Measurements from ENCODE around the gene LEO1.

Gene LEO1

GRCh38 chr15:51924156-51925068 is 47.2 kb downstream of the LEO1 start:
- DNase-seq, result no peak

GRCh38 chr15:51917493-51917892 is 54.1 kb downstream of the LEO1 start:
- no peak for DNase-seq

- no peak for DNase-seq
These were observed 59.0 kb downstream of the LEO1 start for GRCh38 chr15:51912528-51912927.

GRCh38 chr15:51909584-51909983 is 62.0 kb downstream of the LEO1 start:
- no peak for DNase-seq

GRCh38 chr15:51908316-51908715 is 63.3 kb downstream of the LEO1 start:
- no peak for DNase-seq

GRCh38 chr15:51907136-51907862 is 64.3 kb downstream of the LEO1 start:
- DNase-seq, result no peak

GRCh38 chr15:51904931-51905330 is 66.6 kb downstream of the LEO1 start:
- DNase-seq, result no peak

- no peak for DNase-seq
These were observed 67.2 kb downstream of the LEO1 start for GRCh38 chr15:51904421-51904820.

- DNase-seq, result no peak
These were observed 82.1 kb downstream of the LEO1 start for GRCh38 chr15:51889486-51889885.

- DNase-seq, result no peak
These were observed 82.9 kb downstream of the LEO1 start for GRCh38 chr15:51888593-51889195.
